ENCODE measurements around the gene MAPK7.
"Not testable (repeated sequence)": the region's sequence is repeated elsewhere in the genome, so short reads cannot be mapped to it uniquely, and the experiment has no call there.

Gene MAPK7

DNA sequence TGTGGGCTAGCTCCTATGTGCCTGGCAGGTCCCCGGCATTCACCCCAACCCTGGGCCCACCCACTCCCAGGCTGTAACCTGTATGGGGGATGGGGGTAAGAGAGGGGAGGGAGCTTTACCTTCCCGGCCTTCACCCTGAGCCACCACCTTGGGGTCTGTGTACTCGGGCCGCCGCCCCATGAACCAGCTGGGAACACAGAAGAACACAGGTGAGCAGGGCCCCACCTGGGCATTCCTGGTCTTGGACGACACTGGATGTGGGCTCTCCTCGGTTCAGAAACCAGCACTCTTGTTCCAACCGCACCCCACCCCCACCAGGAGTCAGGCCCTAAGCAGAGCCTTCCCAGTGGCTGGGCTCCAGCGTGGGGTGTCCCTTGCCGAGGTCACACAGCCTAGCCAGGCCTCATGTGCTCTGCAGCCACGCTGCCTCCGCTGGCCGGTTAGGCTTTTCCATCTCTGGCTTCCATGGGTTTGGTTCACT is 34.6 kb upstream of the MAPK7 start:
- DNase-seq, result no peak

DNA sequence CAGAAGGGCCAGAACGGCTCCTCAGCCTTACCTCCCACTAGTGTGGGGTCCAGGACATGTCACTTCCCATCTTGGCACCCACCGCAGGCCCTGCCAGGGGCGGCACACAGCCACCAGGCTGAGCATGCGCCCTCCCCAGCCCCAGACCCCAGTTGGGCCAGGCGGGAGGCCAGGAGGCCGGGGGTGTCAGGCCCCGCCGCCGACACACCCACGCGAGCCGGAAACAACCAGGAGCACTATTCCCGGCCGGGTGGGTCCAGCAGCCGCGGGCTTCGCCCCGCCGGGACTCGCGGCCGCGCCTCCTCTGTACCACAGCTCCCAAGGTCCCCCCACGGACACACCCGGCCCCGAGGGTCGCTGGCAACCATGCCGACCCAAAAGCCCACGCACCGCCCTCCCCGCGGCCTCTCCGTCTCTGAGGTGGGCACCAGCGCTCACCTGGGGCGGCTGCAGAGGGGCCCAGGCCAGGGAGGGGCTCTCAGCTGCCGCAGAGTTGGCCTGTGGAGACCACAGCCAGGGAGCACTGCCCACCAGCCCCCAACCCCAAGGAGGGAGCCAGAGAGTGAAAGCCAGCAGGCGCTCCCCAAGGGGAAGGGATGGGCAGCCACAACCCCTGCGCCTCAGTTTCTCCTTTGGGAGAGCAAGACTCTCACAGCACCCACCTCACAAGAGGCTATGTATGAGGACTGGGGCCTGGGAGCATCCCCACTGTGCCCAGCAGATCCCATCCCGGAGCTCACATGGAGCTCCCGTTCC is 33.8 kb upstream of the MAPK7 start:
- no peak for DNase-seq

DNA sequence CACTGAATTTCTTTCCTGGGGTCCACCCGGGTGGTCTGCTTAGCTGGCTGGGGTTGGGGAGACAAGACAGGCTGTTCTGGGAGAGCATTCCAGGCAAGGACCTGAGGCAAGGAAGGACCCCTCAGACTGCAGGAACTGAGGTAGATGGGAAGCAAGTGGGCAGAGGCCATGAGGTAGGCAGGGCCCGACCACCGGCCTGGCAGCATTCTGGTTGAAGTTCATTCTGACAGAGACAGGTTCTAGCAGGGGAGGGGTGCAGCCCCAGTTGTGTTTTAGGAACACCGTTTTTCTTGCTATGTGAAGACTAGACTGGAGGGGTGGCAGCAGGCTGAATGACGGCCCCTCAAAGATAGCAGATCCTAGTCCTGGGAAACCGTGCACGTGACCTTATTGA is 33.2 kb upstream of the MAPK7 start:
- DNase-seq, result no peak

GRCh38 chr17:19345486-19346350 is 32.6 kb upstream of the MAPK7 start:
- no peak for DNase-seq

- DNase-seq, result no peak
These were observed 31.7 kb upstream of the MAPK7 start for GRCh38 chr17:19346351-19347255.

GRCh38 chr17:19347323-19348080 is 30.8 kb upstream of the MAPK7 start:
- DNase-seq, result no peak

DNA sequence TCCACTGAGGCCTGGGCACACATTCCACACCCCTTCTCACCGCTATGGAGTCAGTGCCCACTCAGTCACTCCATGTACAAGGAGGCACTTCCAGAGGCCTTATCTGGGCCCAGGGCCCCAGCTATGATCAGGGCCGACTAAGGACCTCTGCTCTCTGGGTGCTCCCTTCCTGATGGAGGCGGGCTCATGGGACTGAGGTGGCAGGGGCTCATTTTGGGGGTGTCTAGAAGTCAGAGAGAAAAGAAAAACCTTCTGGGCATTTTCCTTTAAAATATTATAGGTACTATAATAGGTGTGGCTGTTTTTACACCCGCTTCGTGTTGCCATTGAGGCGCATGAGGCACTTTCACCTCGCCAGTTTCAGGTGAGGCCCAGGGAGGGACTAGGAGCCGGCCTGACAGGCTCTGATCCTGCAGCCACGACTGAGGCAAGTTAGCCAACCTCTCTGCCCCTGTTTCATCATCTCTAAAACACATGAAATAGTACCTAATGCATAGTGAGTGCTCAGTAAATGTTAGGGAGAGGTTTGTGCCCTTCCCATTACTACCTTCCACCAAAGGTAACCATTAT is 30.1 kb upstream of the MAPK7 start:
- no peak for DNase-seq

DNA sequence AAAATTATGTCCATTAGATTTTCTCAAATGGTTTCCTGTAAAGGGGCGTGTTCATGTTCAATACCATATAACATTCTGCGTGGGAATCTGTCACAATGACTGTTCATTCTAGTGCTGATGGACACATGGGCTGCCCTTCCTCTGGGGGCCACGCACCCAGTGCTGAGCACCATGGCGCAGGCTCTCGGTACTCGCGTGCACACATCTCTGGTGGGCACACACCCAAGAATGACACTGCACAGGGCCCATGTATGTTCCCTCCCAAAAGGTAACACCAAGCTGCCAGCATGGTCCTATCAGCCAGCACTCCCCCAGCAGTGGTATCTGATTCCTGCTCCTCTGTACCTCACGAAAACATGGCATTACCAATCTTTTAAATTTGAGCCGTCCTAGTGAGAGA is 29.5 kb upstream of the MAPK7 start:
- DNase-seq, result no peak

DNA sequence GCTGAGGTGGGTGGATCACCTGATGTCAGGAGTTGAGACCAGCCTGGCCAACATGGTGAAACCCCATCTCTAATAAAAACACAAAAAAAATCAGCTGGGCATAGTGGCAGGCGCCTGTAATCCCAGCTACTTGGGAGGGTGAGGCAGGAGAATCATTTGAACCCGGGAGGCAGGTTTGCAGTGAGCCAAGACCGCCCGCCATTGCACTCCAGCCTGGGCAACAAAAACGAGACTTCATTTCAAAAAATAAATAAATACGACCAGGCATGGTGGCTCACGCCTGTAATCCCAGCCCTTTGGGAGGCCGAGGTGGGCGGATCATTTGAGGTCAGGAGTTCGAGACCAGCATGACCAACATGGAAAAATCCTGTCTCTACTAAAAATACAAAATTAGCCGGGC is 24.9 kb upstream of the MAPK7 start:
- not testable (repeated sequence) for DNase-seq

GRCh38 chr17:19354748-19355147 is 23.6 kb upstream of the MAPK7 start:
- DNase-seq, result no peak

GRCh38 chr17:19357351-19357750 is 20.9 kb upstream of the MAPK7 start:
- DNase-seq, result no peak

GRCh38 chr17:19357761-19358160 is 20.5 kb upstream of the MAPK7 start:
- no peak for DNase-seq

GRCh38 chr17:19359151-19359550 is 19.1 kb upstream of the MAPK7 start:
- no peak for DNase-seq

DNA sequence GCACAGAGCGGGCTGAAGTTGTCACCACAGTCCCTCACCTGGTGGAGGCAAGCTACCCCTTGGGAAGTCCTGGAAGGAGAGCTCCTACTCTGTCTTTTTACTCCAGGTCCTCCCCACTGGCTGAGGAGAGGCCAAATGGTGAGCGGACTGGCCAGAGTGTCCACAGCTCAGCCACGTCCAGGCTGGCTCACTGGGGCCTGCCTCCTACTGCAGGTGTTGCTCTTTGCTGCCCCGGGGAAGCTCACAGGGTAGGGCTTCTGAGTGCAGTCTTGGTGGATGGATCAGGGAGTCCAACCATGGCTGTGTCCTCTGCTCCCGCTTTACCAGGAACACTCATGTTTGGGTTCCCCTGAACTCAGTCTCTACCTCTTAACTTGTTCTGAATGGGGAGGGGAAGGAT is 18.4 kb upstream of the MAPK7 start:
- DNase-seq, result no peak

DNA sequence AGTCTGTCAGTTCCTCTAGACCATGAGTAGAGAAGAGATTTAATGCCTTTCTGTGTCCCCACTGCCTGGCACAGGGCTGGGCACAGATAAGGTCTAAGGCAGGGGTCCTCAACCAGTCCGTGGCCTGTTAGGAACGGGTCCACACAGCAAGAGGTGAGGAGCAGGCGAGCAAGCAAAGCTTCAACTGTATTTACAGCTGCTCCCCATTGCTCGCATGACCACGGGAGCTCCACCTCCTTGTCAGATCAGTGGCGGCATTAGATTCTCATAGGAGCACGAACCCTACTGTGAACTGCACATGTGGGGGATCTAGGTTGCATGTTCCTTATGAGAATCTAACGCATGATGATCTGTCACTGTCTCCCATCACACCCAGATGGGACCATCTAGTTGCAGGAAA is 17.5 kb upstream of the MAPK7 start:
- DNase-seq, result no peak

DNA sequence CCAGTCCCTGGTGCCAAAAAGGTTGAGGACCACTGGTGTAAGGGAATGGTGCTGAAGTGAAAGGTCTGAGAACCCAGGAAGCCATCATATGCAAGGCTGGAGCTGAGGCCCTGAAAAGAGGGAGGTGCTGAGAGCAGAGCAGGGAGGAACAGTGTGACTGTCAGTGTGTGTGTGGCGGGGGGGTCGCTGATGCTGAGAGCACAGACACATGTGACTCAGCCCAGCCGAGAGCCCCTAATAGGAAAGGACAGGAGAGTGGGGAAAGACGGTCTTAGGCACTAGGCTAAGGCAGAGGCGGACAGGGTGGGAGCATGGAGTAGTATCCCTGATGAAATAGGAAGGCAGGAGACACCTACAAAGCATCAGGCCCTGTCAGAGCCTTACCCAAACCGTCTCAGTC is 17.0 kb upstream of the MAPK7 start:
- DNase-seq, result no peak

DNA sequence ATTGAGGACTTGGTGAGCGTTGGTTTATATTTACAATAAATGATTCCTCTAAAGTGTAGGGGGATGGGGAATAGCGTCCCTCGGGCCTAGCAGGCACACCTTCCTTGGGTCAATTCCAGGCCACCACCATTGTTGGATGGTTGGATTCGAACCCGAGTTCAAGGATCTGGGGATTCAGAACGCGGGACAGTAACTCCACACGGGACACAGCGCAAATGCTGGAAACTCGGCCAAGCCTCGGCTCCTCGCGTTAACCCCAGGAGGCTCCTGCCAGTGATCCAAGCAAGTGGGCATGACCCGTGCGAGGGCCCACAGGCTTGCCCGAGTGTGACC is 16.4 kb upstream of the MAPK7 start:
- no peak for DNase-seq

DNA sequence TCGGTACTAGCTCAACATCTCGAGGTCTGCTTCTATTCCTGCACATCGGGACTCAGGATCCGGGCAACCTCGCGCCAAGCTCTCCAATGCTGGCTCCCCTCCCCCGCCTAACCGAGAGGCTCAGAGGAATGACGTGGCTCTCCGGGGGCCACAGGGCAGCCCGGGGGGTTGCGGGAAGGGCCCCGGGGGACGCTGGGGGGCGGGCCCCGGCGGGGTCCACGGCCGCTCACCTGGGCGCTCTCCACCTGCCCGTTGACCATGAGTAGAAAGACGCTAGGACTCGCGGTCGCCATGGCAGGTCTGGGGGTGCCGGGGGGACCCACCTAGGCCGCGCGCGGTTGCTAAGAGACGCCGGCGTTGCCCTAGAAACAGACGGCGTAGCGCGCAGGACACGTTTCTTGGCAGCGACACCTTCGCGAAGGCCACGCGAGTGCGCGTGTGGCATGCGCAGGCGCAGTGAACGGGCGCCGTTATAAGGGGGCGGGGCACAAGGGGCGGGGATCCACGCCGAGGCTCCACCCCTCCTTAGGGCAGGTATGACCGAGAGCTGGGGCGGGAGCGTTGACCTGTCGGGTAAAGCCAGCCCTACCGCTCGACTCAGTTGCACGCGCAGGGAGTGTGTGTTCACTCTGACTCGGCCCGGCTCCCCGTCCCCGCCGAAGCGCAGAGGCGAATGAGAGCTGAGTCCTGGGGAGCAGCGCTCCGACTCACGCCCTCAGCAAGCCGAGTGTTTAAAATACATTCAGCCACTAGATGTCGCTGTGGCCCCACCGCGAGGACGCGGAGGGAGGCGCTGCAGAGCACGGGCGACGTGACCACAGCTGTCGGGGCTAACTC is 15.8 kb upstream of the MAPK7 start, which contains the start of gene B9D1:
B9D1 (minus strand) TSS at position 447 of the 837 bp plus-strand sequence; CDS start at position 293, 154 bp downstream.
- peak; percentile 94 for DNase-seq

GRCh38 chr17:19363114-19363438 is 15.2 kb upstream of the MAPK7 start:
- no peak for DNase-seq

DNA sequence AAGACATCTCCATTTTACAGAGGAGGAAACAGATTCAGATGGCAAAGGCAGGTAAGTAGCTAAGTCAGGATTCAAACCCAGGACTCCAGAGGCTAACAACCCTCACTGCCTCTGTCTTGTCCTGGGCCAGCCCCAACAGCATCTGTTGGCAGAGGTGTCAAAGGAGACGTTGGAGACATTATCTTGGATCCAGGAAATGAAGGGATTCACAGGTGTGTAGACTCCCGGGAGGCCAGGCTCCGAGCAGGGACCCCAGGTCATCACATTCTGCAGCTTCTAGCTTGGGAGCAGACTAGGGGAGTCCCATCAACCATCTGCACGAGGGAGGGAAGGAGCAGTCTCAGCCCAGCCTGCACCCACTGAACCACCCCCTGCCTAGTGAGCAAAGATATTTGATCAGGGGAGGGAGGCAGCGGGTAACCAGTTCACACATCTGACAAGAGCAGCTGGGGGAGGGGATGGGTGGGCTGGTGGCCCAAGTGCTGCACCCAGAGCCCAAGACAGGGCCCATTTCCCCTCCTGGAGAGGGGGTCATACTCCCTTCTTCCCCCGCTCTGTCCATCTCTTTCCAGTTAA is 14.8 kb upstream of the MAPK7 start:
- DNase-seq, result no peak

Measured in suppressor macrophage treated with lipopolysaccharide for 4 hours (primary cell).